Cardiac muscle cell (in vitro differentiated cells and primary cell): ENCODE results near the gene MAJIN. TPM values are rescaled to one million over a fixed set of nuclear protein-coding genes. Genes with fewer than 3 reads are reported as not detected.

ENCODE experiments used
- DNase-seq, 2 donors: peaks; one replicate each; pipeline versions ENCODE4 v3.0.0 to v3.0.0-alpha.2; 2010 to 2017; ENCODE audit warnings: low read depth in 1 of 2, low spot score in 1 of 2
- H3K27ac ChIP-seq: fragments of 200-600 bp; sonication (generic); 2 replicates; pipeline ENCODE4 v1.5.1; 2016
- H3K27me3 ChIP-seq: fragments of 200-600 bp; sonication (generic); 2 replicates; pipeline ENCODE4 v1.6.0; 2016; ENCODE audit warnings: control low read depth
- H3K36me3 ChIP-seq: fragments of 200-600 bp; sonication (generic); 2 replicates; pipeline ENCODE4 v1.5.1; 2016; ENCODE audit warnings: control low read depth
- H3K4me1 ChIP-seq: fragments of 200-600 bp; sonication (generic); 2 replicates; pipeline ENCODE4 v1.8.1; 2017; ENCODE audit warnings: low read depth, mild to moderate bottlenecking, mixed run types
- H3K4me3 ChIP-seq: fragments of 200-600 bp; sonication (generic); 2 replicates; pipeline ENCODE4 v1.5.1; 2016; ENCODE audit warnings: mild to moderate bottlenecking
- H3K9me3 ChIP-seq: fragments of 200-600 bp; sonication (generic); 2 replicates; pipeline ENCODE4 v1.5.1; 2017; ENCODE audit warnings: low read depth, mild to moderate bottlenecking, control low read depth
- polyA plus RNA-seq: library from polyadenylated mRNA; unstranded; fragments of >200 nt; fragmentation: Nextera tagmentation; extraction: Ambion mirVana; gene quantifications from 2 replicates; pipeline ENCODE4 v1.2.1, GENCODE V29; 2016
- total RNA-seq: library from RNA; depleted of rRNA; stranded (reverse); fragments of >200 nt; gene quantifications from 2 replicates; pipeline ENCODE4 v1.2.3, GENCODE V29; 2016
- TF ChIP-seq, protein P1 (sequence below): IDR thresholded peaks from 2 replicates; pipeline ENCODE4 v1.5.1; 2012; ENCODE audit warnings: low read depth, mild to moderate bottlenecking, low read length

The MAJIN gene
- total and polyA plus RNA-seq, 2 experiments from 2014 or later, result 0.06 TPM; not detected in 1

DNA sequence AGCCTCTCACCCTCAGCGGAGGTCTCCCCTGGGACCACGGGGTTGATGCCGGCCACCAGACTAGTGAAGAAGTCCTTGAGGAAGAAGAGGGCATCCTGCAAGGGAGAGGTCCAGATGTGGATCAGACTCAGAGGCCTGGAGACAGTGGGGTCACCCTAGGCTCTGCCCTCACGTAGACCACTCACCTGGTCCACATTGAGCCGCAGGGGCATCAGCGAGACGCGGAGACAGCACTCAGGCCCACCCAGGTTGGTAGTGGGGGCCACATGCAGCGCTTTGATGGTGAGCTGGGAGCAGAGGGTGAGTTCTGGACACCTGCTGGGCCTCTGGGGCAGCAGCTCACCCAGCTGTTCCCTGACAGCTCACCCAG is 73.8 kb downstream of the MAJIN start:
- no peaks in the 10 kb centered on the region for H3K4me1 ChIP-seq
- TF ChIP-seq, protein P1, sequence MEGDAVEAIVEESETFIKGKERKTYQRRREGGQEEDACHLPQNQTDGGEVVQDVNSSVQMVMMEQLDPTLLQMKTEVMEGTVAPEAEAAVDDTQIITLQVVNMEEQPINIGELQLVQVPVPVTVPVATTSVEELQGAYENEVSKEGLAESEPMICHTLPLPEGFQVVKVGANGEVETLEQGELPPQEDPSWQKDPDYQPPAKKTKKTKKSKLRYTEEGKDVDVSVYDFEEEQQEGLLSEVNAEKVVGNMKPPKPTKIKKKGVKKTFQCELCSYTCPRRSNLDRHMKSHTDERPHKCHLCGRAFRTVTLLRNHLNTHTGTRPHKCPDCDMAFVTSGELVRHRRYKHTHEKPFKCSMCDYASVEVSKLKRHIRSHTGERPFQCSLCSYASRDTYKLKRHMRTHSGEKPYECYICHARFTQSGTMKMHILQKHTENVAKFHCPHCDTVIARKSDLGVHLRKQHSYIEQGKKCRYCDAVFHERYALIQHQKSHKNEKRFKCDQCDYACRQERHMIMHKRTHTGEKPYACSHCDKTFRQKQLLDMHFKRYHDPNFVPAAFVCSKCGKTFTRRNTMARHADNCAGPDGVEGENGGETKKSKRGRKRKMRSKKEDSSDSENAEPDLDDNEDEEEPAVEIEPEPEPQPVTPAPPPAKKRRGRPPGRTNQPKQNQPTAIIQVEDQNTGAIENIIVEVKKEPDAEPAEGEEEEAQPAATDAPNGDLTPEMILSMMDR, result no peak
- no peak overlapping the region for H3K4me3 ChIP-seq
- no peak for DNase-seq
- no peak overlapping the region for H3K27ac ChIP-seq
- peaks cover 22% of the 10 kb centered on the region for H3K36me3 ChIP-seq
- no peaks in the 10 kb centered on the region for H3K27me3 ChIP-seq
- no peaks in the 10 kb centered on the region for H3K9me3 ChIP-seq

DNA sequence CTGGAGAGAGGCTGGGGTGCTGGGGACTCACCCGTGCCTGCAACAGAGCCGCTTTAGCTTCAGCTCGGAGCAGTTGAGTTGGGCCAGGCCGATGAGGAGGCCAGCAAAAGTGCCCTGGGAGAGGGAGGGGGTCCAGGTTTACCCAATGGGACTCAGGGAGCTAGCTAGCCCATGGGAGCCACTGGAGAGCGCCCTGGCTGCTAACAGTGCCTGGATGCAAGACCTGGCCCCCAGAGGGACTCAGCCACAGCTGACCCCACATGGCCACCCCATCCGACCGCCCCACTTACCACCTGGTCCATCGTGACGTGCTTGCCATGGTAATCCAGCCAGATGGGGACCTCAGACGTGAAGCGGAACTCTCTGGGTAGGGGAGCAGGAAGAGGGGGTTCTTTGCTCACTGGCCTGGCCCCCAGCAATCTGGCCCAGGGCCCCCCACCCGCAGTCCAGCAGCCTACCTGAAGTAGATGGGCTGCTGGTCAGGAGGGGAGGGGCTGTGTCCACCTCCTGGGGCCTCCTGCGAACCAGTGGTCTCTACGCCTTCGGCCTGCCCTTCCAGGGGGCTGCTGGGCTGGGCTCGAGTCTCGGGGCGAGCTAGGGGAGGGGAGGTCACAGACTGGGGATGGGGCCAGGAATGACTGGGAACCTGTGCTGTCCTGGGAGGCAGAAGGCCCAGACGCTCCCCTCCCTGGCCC is 74.4 kb downstream of the MAJIN start:
- Histone ChIP-seq H3K27me3 (no peaks in the 10 kb centered on the region), H3K4me1 (no peaks in the 10 kb centered on the region), H3K4me3 (no peak overlapping the region), H3K9me3 (no peaks in the 10 kb centered on the region), H3K36me3 (peaks cover 21% of the 10 kb centered on the region), H3K27ac (no peak overlapping the region)
- TF ChIP-seq, protein P1, result no peak
- no peak for DNase-seq

- Histone ChIP-seq H3K4me3 (no peak overlapping the region), H3K4me1 (no peaks in the 10 kb centered on the region), H3K27ac (no peak overlapping the region), H3K36me3 (peaks cover 12% of the 10 kb centered on the region), H3K9me3 (no peaks in the 10 kb centered on the region), H3K27me3 (no peaks in the 10 kb centered on the region)
- TF ChIP-seq, protein P1, result no peak
- no peak for DNase-seq
Observed at GRCh38 chr11:64896448-64897022, 75.4 kb downstream of the MAJIN start.

- no peaks in the 10 kb centered on the region for H3K9me3 ChIP-seq
- no peak for DNase-seq
Observed at GRCh38 chr11:64894812-64895452, 77.0 kb downstream of the MAJIN start.

GRCh38 chr11:64894070-64894811 is 77.7 kb downstream of the MAJIN start:
- Histone ChIP-seq H3K9me3 (no peaks in the 10 kb centered on the region), H3K27ac (no peak overlapping the region), H3K36me3 (peaks cover 5% of the 10 kb centered on the region), H3K4me3 (no peak overlapping the region), H3K27me3 (no peaks in the 10 kb centered on the region), H3K4me1 (peaks cover 2% of the 10 kb centered on the region)
- TF ChIP-seq, protein P1, result peak; percentile 87
- peak; percentile 76 to 90 for DNase-seq

More at GRCh38 chr11:64894812-64895452, 77.0 kb downstream of the MAJIN start:
- peaks cover 5% of the 10 kb centered on the region for H3K36me3 ChIP-seq
- TF ChIP-seq, protein P1, result no peak
- H3K4me1 ChIP-seq, result no peaks in the 10 kb centered on the region
- H3K27ac ChIP-seq, result no peak overlapping the region
- H3K4me3 ChIP-seq, result no peak overlapping the region
- no peaks in the 10 kb centered on the region for H3K27me3 ChIP-seq
